ENCODE data around the gene CPT1B.

GRCh38 chr22:50544746-50545253 lies 33.4 kb downstream of the CPT1B start:
- TF ChIP-seq CTCF (conservative IDR thresholded peaks at IDR 0.05) (no peak), ZFX (IDR thresholded peaks at IDR 0.05) (no peak)

Data from C4-2B (cell line).